IPS DF 6.9 (cell line): ENCODE measurements around the gene DOCK10.

Experiments used
- DNase-seq: peaks from one replicate; pipeline ENCODE4 v3.0.0-alpha.2; 2013; ENCODE audit warnings: low read depth, low spot score
- H3K27ac ChIP-seq: one replicate; pipeline ENCODE4 v1.5.1; 2013; ENCODE audit warnings: low read length, control low read depth
- H3K27me3 ChIP-seq: 2 replicates; pipeline ENCODE4 v1.6.1; 2013; ENCODE audit warnings: mild to moderate bottlenecking, low read length; ENCODE audit not compliant: control insufficient read depth, insufficient read depth
- H3K36me3 ChIP-seq: 2 replicates; pipeline ENCODE4 v1.6.1; 2013; ENCODE audit warnings: low read length; ENCODE audit not compliant: control insufficient read depth, insufficient read depth
- H3K4me1 ChIP-seq: 2 replicates; pipeline ENCODE4 v1.6.1; 2013; ENCODE audit warnings: low read length; ENCODE audit not compliant: control insufficient read depth, insufficient read depth
- H3K4me3 ChIP-seq: 2 replicates; pipeline ENCODE4 v1.5.1; 2013; ENCODE audit warnings: mild to moderate bottlenecking, low read length
- H3K9me3 ChIP-seq: 2 replicates; pipeline ENCODE4 v1.6.1; 2013; ENCODE audit warnings: low read length, inconsistent platforms; ENCODE audit not compliant: control insufficient read depth, insufficient read depth
- WGBS: extraction: QIAGEN DNeasy Blood & Tissue Kit; methylation state at CpG from one replicate; pipeline ENCODE4 v1.1.7; 2013; ENCODE audit warnings: mixed read lengths, missing lambda C conversion rate; ENCODE audit not compliant: insufficient read length, insufficient coverage; 5-methylcytosine and 5-hydroxymethylcytosine counted together

Gene DOCK10

GRCh38 chr2:224764565-224765236 lies 277.6 kb downstream of the DOCK10 start:
- Histone ChIP-seq H3K27me3 (no peaks in the 10 kb centered on the region), H3K9me3 (no peaks in the 10 kb centered on the region; the same call in 1 of the 2 replicates), H3K27ac (no peak overlapping the region), H3K4me1 (no peaks in the 10 kb centered on the region), H3K4me3 (no peak overlapping the region), H3K36me3 (no peaks in the 10 kb centered on the region)
- no peak for DNase-seq
- WGBS, result no CpG with 5 or more reads among the region's 2 CpGs

GRCh38 chr2:224757934-224758548 lies 284.2 kb downstream of the DOCK10 start:
- no peak for DNase-seq
- WGBS, result no CpG with 5 or more reads among the region's 3 CpGs

DNA sequence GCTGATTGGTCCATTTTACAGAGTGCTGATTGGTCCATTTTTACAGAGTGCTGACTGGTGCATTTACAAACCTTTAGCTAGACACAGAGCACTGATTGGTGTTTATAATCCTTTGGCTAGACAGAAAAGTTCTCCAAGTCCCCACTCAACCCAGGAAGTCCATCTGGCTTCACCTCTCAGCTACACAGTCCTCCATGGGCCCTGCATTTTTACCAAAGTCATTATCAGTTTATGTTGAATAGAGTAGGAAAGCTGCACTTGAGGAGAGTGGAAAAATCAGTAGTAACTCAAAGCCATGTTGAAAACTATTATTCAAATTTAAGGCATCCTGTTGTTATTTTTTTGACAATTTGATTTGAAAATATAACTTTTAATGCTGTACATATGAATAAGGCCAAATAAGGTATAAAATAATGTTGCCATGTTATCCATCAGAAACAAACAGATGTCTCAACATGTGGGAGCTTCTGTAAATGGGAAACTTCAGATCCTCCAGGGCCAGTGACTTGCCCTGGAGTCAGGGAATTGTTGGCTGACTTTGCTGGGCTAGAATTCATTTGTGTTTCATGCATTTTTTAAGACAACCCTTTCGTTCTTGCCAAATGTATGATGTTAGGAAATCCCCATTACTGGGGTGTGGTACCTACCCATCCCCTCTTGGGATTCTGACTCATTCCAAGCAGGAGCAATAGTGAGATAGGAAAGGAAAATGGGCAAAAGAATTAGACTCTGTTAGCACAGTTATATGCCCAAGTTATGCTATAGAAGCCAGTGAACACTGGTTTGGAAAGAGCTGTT lies 288.3 kb downstream of the DOCK10 start:
- no peaks in the 10 kb centered on the region; the same call in 1 of the 2 replicates for H3K9me3 ChIP-seq
- DNase-seq, result no peak
- WGBS, result no CpG with 5 or more reads among the region's 1 CpG
- no peak overlapping the region for H3K4me3 ChIP-seq
- H3K36me3 ChIP-seq, result no peaks in the 10 kb centered on the region
- H3K4me1 ChIP-seq, result no peaks in the 10 kb centered on the region
- H3K27me3 ChIP-seq, result no peaks in the 10 kb centered on the region
- H3K27ac ChIP-seq, result no peak overlapping the region

More at GRCh38 chr2:224757934-224758548, 284.2 kb downstream of the DOCK10 start:
- Histone ChIP-seq H3K9me3 (no peaks in the 10 kb centered on the region; the same call in 1 of the 2 replicates), H3K4me3 (no peak overlapping the region), H3K36me3 (no peaks in the 10 kb centered on the region), H3K4me1 (no peaks in the 10 kb centered on the region), H3K27ac (no peak overlapping the region), H3K27me3 (no peaks in the 10 kb centered on the region)

DNA sequence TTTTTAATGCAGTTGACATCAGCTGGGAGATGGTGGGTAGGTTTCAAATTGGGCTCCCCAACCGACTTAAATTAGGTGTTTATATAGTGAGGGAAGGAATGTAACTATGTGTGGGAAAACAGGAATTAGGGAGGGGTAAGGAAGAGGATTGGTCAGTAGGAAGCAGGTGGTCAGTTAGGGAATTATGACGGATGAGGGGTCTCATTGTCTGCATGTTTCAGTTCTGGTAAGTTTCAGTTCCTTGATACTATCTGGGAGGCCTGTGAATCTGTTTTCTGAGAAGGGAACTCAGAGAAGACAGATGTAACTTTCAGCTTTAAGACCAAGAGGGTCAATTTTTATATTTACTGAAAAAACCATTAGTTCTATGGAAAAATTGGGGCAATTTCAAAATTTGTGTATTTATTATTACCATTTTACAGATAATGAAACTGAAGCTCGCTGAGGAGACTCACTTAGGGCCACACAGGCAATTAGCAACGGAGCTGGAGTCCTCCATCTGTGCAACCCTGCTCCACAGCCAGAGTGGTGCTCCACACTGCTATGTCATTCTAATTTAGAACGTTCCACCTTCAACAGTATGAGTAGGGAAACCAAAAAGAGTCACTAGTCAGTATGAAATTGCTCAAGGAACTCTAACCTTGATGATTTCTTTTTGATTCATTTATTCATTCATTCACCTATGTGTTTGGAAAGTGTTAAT lies 290.1 kb downstream of the DOCK10 start:
- Histone ChIP-seq H3K27me3 (no peaks in the 10 kb centered on the region), H3K27ac (no peak overlapping the region), H3K4me1 (no peaks in the 10 kb centered on the region), H3K4me3 (no peak overlapping the region), H3K9me3 (no peaks in the 10 kb centered on the region), H3K36me3 (no peaks in the 10 kb centered on the region)
- no CpG with 5 or more reads among the region's 5 CpGs for WGBS
- DNase-seq, result no peak

DNA sequence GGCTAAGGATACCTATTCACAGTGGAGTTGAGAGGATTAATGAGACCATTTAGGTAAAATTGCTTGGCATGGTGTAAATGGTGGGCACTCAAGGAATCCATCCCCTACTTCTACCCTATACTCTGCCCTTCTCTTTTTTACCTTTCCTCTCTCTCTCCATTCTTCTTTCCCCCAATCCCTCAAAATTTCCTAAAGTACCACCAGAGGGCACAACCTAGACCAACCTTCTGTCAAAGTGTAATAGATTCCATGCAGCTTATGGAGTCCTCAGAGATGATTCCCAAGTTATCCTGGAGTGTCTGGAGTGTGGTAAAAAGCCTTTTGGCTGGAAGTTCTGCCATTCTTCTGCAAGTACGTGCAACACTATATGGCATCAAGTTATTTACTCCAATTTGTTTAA lies 293.1 kb downstream of the DOCK10 start:
- WGBS, result no CpG with 5 or more reads among the region's 1 CpG
- H3K36me3 ChIP-seq, result no peaks in the 10 kb centered on the region
- no peaks in the 10 kb centered on the region for H3K9me3 ChIP-seq
- no peak overlapping the region for H3K4me3 ChIP-seq
- H3K4me1 ChIP-seq, result no peaks in the 10 kb centered on the region
- H3K27ac ChIP-seq, result no peak overlapping the region
- no peaks in the 10 kb centered on the region for H3K27me3 ChIP-seq
- DNase-seq, result no peak

GRCh38 chr2:224747765-224748164 lies 294.5 kb downstream of the DOCK10 start:
- Histone ChIP-seq H3K27me3 (no peaks in the 10 kb centered on the region), H3K9me3 (no peaks in the 10 kb centered on the region), H3K27ac (no peak overlapping the region), H3K4me1 (no peaks in the 10 kb centered on the region), H3K4me3 (no peak overlapping the region), H3K36me3 (no peaks in the 10 kb centered on the region)
- no CpG with 5 or more reads among the region's 4 CpGs for WGBS
- no peak for DNase-seq

- no CpG with 5 or more reads among the region's 1 CpG for WGBS
- no peak for DNase-seq
- no peaks in the 10 kb centered on the region for H3K4me1 ChIP-seq
- H3K27ac ChIP-seq, result no peak overlapping the region
- H3K27me3 ChIP-seq, result no peaks in the 10 kb centered on the region
- no peak overlapping the region for H3K4me3 ChIP-seq
- no peaks in the 10 kb centered on the region for H3K36me3 ChIP-seq
- peaks cover 2% of the 10 kb centered on the region for H3K9me3 ChIP-seq
Observed at GRCh38 chr2:224736227-224736626, 306.0 kb downstream of the DOCK10 start.

DNA sequence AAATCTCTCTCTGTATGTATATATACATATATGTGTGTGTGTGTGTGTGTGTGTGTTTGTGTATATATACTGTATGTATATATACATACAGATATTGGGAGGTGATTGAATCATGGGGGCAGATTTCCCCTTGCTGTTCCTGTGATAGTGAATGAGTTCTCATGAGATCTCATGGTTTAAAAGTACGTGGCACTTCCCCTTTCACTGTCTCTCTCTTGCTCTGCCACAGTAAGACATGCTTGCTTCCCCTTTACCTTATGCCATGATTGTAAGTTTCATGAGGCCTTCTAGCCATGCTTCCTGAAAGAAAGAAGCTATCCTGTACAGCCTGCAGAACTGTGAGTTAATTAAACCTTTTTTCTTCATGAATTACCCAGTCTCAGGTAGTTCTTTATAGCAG lies 307.3 kb downstream of the DOCK10 start:
- no peak for DNase-seq
- Histone ChIP-seq H3K27ac (no peak overlapping the region), H3K4me3 (no peak overlapping the region), H3K27me3 (no peaks in the 10 kb centered on the region), H3K9me3 (peaks cover 2% of the 10 kb centered on the region), H3K36me3 (no peaks in the 10 kb centered on the region), H3K4me1 (no peaks in the 10 kb centered on the region)
- no CpG with 5 or more reads among the region's 1 CpG for WGBS

DNA sequence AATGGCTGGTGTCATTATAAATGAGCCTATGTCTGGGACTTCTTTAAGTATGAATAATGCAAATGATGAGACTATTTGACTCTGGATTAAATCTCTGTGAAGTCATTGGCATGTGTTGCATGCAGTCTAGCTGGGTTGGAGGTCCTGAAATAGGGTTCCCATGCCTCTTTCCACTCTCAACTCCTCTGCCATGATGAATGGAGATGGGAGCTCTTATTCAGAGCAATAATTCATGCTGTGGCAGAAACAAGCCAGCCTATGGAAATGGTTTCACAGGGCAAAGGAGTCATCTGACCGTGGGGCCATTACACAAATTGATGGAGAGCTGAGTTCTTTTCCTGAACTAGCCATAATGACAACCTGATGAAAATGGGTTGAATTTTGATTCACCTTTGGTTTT lies 310.6 kb downstream of the DOCK10 start:
- DNase-seq, result no peak
- H3K4me3 ChIP-seq, result no peak overlapping the region
- peaks cover 2% of the 10 kb centered on the region for H3K9me3 ChIP-seq
- H3K36me3 ChIP-seq, result no peaks in the 10 kb centered on the region
- no peaks in the 10 kb centered on the region for H3K27me3 ChIP-seq
- no peak overlapping the region for H3K27ac ChIP-seq
- no peaks in the 10 kb centered on the region for H3K4me1 ChIP-seq
- no CpG with 5 or more reads among the region's 1 CpG for WGBS

GRCh38 chr2:224729435-224729834 lies 312.8 kb downstream of the DOCK10 start:
- H3K4me3 ChIP-seq, result no peak overlapping the region
- H3K36me3 ChIP-seq, result no peaks in the 10 kb centered on the region
- H3K9me3 ChIP-seq, result no peaks in the 10 kb centered on the region
- no CpG with 5 or more reads among the region's 1 CpG for WGBS
- H3K27ac ChIP-seq, result no peak overlapping the region
- H3K4me1 ChIP-seq, result no peaks in the 10 kb centered on the region
- H3K27me3 ChIP-seq, result no peaks in the 10 kb centered on the region
- no peak for DNase-seq
